Neutrophil (primary cell): Measurements from ENCODE around the gene CPSF4.

Source experiments
- H3K27ac ChIP-seq: fragments of 200-600 bp; sonication (generic); 2 replicates; pipeline ENCODE4 v1.5.1; 2016; ENCODE audit warnings: mild to moderate bottlenecking, moderate library complexity
- H3K27me3 ChIP-seq: fragments of 200-600 bp; sonication (generic); 2 replicates; pipeline ENCODE4 v1.6.0; 2016; ENCODE audit warnings: mild to moderate bottlenecking
- H3K36me3 ChIP-seq: fragments of 200-600 bp; sonication (generic); 2 replicates; pipeline ENCODE4 v1.5.1; 2017
- H3K4me1 ChIP-seq, 2 experiments: fragments of 200-600 bp in 1 of 2; sonication (generic) in 1 of 2; 1 replicate in 1 of 2; 2 replicates in 1 of 2; pipeline versions ENCODE4 v1.5.1 to v1.6.1; 2013 to 2016; ENCODE audit warnings: low read depth in 1 of 2, low read length in 1 of 2, mild to moderate bottlenecking in 1 of 2, moderate library complexity in 1 of 2; ENCODE audit not compliant: control insufficient read depth in 1 of 2, insufficient read depth in 1 of 2
- H3K4me3 ChIP-seq, 2 experiments: fragments of 200-600 bp in 1 of 2; sonication (generic) in 1 of 2; 1 replicate in 1 of 2; 2 replicates in 1 of 2; pipeline ENCODE4 v1.5.1; 2013 to 2016; ENCODE audit warnings: low read depth in 1 of 2, low read length in 1 of 2, mild to moderate bottlenecking in 1 of 2, moderate library complexity in 1 of 2
- H3K9me3 ChIP-seq: fragments of 200-600 bp; sonication (generic); 2 replicates; pipeline ENCODE4 v1.5.1; 2016
- CTCF ChIP-seq: fragments of 200-600 bp; sonication (generic); IDR thresholded peaks from 2 replicates; pipeline ENCODE4 v1.5.1; 2016; ENCODE audit warnings: antibody characterized with exemption

Gene CPSF4

GRCh38 chr7:99469381-99470065, 30.8 kb downstream of the CPSF4 start:
- no peak overlapping the region for H3K4me3 ChIP-seq
- TF ChIP-seq CTCF, result no peak

GRCh38 chr7:99472561-99473314, 34.0 kb downstream of the CPSF4 start, which contains the start of gene ZNF789:
TSS of gene ZNF789 (plus strand) at chr7:99472890. CDS start at chr7:99476457, 3,567 bp downstream.
- no peaks in the 10 kb centered on the region for H3K36me3 ChIP-seq
- peak; percentile 38 for TF ChIP-seq CTCF
- peaks cover 34% of the 10 kb centered on the region for H3K27me3 ChIP-seq
- H3K9me3 ChIP-seq, result no peaks in the 10 kb centered on the region
- peaks cover 11 to 12% of the 10 kb centered on the region in 2 experiments for H3K4me1 ChIP-seq
- H3K27ac ChIP-seq, result peak within 1 kb of the TSS; percentile 86
- H3K4me3 ChIP-seq, result peak within 1 kb of the TSS; percentile 87 to 94

More at GRCh38 chr7:99469381-99470065, 30.8 kb downstream of the CPSF4 start:
- Histone ChIP-seq H3K27ac (no peak overlapping the region), H3K4me1 (peaks cover 23 to 29% of the 10 kb centered on the region in 2 experiments), H3K27me3 (peaks cover 34% of the 10 kb centered on the region), H3K9me3 (no peaks in the 10 kb centered on the region), H3K36me3 (no peaks in the 10 kb centered on the region)

- Histone ChIP-seq H3K4me1 (peaks cover 11 to 12% of the 10 kb centered on the region in 2 experiments), H3K27ac (peak overlapping the region; percentile 86), H3K9me3 (no peaks in the 10 kb centered on the region), H3K4me3 (peak overlapping the region; percentile 87 to 94), H3K27me3 (peaks cover 33% of the 10 kb centered on the region), H3K36me3 (no peaks in the 10 kb centered on the region)
- no peak for TF ChIP-seq CTCF
These were observed 34.5 kb downstream of the CPSF4 start for GRCh38 chr7:99473315-99473596.

- Histone ChIP-seq H3K4me1 (peaks cover 11 to 12% of the 10 kb centered on the region in 2 experiments), H3K36me3 (peaks cover 18% of the 10 kb centered on the region), H3K9me3 (no peaks in the 10 kb centered on the region), H3K27me3 (peaks cover 5% of the 10 kb centered on the region), H3K4me3 (no peak overlapping the region), H3K27ac (no peak overlapping the region)
- TF ChIP-seq CTCF, result no peak
These were observed 37.4 kb downstream of the CPSF4 start for GRCh38 chr7:99476107-99476506.

- no peak overlapping the region for H3K27ac ChIP-seq
- no peaks in the 10 kb centered on the region for H3K9me3 ChIP-seq
- H3K27me3 ChIP-seq, result no peaks in the 10 kb centered on the region
- TF ChIP-seq CTCF, result no peak
- peaks cover 32% of the 10 kb centered on the region for H3K36me3 ChIP-seq
- H3K4me3 ChIP-seq, result no peak overlapping the region
- peaks cover under 1% of the 10 kb centered on the region in 2 experiments for H3K4me1 ChIP-seq
These were observed 40.0 kb downstream of the CPSF4 start for GRCh38 chr7:99478464-99479440.
